Measurements from ENCODE around the gene SSBP3.

The SSBP3 gene

DNA sequence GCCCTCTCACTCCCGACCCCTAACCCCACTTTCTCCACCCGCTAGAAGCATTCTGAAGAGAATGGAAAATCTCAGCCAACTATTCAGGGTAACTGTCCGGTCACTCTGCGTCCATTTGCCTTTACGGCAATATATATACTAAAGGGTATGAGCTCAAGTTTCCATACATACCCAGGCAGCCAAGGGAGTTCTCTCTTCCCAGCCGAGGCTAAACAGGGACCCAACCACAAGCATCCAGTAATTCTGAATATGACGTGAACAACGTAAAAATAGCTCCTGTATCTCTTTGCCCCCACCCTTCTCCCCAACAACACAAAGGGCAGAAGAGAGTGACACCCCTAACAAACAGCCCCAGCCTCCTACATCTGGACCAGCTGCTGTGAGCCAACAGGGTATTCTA is 67.7 kb downstream of the SSBP3 start:
- H3K27me3 ChIP-seq (ENCODE audit: control insufficient read depth, insufficient read depth, low read length) = no peaks in the 10 kb centered on the region
- H3K4me3 ChIP-seq (ENCODE audit: low read depth, low read length) = no peak overlapping the region
- H2AFZ ChIP-seq = no peak overlapping the region
- H3K9me3 ChIP-seq (ENCODE audit: control insufficient read depth, low read length) = no peaks in the 10 kb centered on the region
- TF ChIP-seq, protein P1, sequence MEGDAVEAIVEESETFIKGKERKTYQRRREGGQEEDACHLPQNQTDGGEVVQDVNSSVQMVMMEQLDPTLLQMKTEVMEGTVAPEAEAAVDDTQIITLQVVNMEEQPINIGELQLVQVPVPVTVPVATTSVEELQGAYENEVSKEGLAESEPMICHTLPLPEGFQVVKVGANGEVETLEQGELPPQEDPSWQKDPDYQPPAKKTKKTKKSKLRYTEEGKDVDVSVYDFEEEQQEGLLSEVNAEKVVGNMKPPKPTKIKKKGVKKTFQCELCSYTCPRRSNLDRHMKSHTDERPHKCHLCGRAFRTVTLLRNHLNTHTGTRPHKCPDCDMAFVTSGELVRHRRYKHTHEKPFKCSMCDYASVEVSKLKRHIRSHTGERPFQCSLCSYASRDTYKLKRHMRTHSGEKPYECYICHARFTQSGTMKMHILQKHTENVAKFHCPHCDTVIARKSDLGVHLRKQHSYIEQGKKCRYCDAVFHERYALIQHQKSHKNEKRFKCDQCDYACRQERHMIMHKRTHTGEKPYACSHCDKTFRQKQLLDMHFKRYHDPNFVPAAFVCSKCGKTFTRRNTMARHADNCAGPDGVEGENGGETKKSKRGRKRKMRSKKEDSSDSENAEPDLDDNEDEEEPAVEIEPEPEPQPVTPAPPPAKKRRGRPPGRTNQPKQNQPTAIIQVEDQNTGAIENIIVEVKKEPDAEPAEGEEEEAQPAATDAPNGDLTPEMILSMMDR (IDR thresholded peaks at IDR 0.05) = no peak
- no peak overlapping the region for H3K9ac ChIP-seq
- H3K4me2 ChIP-seq (ENCODE audit: low read length) = no peak overlapping the region
- peaks cover 12% of the 10 kb centered on the region for H3K4me1 ChIP-seq
- H3K36me3 ChIP-seq (ENCODE audit: control insufficient read depth, insufficient read depth, low read length) = no peaks in the 10 kb centered on the region
- H3K79me2 ChIP-seq = peaks cover 6% of the 10 kb centered on the region
- no peak overlapping the region for H3K27ac ChIP-seq

DNA sequence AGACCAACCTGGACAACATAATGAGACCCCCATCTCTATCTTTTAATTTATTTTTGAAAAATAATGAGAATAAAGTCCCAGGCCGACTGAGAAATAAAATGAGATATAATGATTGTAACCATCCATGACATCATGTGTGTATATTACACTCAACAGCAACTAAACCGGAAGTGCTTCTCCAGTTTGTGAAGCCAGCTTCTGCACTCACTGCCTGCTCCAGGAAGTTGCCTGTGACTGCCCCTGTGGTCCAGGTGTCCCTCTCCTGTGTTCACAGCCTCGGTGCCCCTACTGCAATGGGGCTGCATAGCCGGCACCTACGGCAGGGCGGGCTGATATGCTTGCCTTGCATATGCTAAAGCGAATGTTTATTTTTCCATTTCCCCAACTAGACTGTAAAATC is 68.3 kb downstream of the SSBP3 start:
- no peaks in the 10 kb centered on the region for H3K9me3 ChIP-seq (ENCODE audit: control insufficient read depth, low read length)
- TF ChIP-seq, protein P1 (IDR thresholded peaks at IDR 0.05) = no peak
- H3K4me1 ChIP-seq = peaks cover 18% of the 10 kb centered on the region
- H3K79me2 ChIP-seq = peaks cover 5% of the 10 kb centered on the region
- no peaks in the 10 kb centered on the region for H3K36me3 ChIP-seq (ENCODE audit: control insufficient read depth, insufficient read depth, low read length)
- no peak overlapping the region for H3K4me2 ChIP-seq (ENCODE audit: low read length)
- H3K27me3 ChIP-seq (ENCODE audit: control insufficient read depth, insufficient read depth, low read length) = no peaks in the 10 kb centered on the region
- H3K27ac ChIP-seq = no peak overlapping the region
- H3K9ac ChIP-seq = no peak overlapping the region
- H2AFZ ChIP-seq = no peak overlapping the region
- H3K4me3 ChIP-seq (ENCODE audit: low read depth, low read length) = no peak overlapping the region

DNA sequence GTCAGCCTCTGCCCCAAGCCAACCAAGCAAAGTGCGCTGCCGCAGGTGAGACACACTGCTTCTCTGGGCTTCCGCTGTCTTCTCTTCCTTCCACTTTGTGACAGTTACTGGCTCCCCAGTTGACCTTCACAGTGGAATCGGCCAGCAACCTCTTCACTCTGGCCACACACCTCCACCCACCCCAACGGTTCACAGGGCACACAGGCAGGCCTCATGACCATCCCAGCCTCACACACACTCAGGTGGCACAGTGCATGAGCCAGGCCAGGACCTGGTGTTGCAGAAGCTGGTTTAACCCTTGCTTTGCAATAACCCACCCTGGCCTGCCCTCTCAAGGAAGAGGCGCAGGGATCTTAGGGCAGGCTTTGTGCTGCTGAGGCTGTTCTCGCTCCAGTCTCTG is 69.2 kb downstream of the SSBP3 start:
- Histone ChIP-seq H2AFZ (no peak overlapping the region), H3K4me2 (ENCODE audit: low read length) (no peak overlapping the region), H3K9me3 (ENCODE audit: control insufficient read depth, low read length) (no peaks in the 10 kb centered on the region), H3K4me1 (peaks cover 25% of the 10 kb centered on the region), H3K27me3 (ENCODE audit: control insufficient read depth, insufficient read depth, low read length) (no peaks in the 10 kb centered on the region), H3K79me2 (no peaks in the 10 kb centered on the region), H3K27ac (no peak overlapping the region), H3K4me3 (ENCODE audit: low read depth, low read length) (no peak overlapping the region), H3K36me3 (ENCODE audit: control insufficient read depth, insufficient read depth, low read length) (no peaks in the 10 kb centered on the region), H3K9ac (no peak overlapping the region)
- TF ChIP-seq, protein P1 (IDR thresholded peaks at IDR 0.05) = no peak

DNA sequence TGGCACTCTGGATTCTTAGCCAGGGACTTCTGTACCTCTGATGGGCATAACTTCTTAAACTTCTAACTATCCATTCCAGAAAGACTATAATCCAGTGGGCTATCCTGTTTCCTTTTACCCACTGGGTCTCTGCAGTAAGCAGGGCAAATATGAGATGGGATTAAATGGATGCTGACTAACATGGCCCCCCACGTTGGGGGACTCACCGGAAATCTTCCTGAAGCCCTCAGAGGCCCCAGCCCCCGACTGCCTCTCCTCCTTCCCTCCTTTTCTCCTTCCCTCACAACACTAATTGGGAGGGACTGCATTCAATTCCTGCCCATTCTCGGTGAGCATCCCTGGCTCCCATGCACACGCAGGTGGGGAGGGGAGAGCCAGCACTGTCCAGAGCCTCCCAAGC is 70.1 kb downstream of the SSBP3 start:
- H3K9me3 ChIP-seq (ENCODE audit: control insufficient read depth, low read length) = no peaks in the 10 kb centered on the region
- H3K9ac ChIP-seq = no peak overlapping the region
- H3K36me3 ChIP-seq (ENCODE audit: control insufficient read depth, insufficient read depth, low read length) = no peaks in the 10 kb centered on the region
- no peaks in the 10 kb centered on the region for H3K79me2 ChIP-seq
- H3K27ac ChIP-seq = peak overlapping the region; percentile 78
- H3K4me2 ChIP-seq (ENCODE audit: low read length) = no peak overlapping the region
- H3K4me3 ChIP-seq (ENCODE audit: low read depth, low read length) = no peak overlapping the region
- H2AFZ ChIP-seq = no peak overlapping the region
- H3K27me3 ChIP-seq (ENCODE audit: control insufficient read depth, insufficient read depth, low read length) = no peaks in the 10 kb centered on the region
- peaks cover 35% of the 10 kb centered on the region for H3K4me1 ChIP-seq
- TF ChIP-seq, protein P1 (IDR thresholded peaks at IDR 0.05) = no peak

DNA sequence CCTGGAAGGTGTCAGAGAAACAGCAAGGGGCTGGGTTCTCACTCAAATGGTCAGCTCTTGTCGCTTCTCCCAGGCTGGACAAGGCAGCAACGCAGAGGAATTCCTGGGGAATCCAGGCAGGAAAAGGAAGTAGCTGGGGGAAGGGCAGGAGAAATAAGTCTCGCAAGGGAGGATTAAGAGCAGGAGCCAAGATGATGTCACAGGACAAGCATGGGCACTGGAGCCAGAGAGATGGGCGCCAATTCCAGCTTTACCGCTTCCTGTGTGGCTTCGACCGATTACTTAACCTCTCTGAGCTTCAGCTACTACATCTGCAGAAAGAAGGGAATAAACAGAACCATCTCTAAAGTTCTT is 70.5 kb downstream of the SSBP3 start:
- no peaks in the 10 kb centered on the region for H3K36me3 ChIP-seq (ENCODE audit: control insufficient read depth, insufficient read depth, low read length)
- peaks cover 36% of the 10 kb centered on the region for H3K4me1 ChIP-seq
- no peaks in the 10 kb centered on the region for H3K79me2 ChIP-seq
- TF ChIP-seq, protein P1 (IDR thresholded peaks at IDR 0.05) = no peak
- peak overlapping the region; percentile 25 for H2AFZ ChIP-seq
- peak overlapping the region; percentile 78 for H3K27ac ChIP-seq
- no peaks in the 10 kb centered on the region for H3K9me3 ChIP-seq (ENCODE audit: control insufficient read depth, low read length)
- no peak overlapping the region for H3K9ac ChIP-seq
- no peak overlapping the region for H3K4me2 ChIP-seq (ENCODE audit: low read length)
- H3K4me3 ChIP-seq (ENCODE audit: low read depth, low read length) = no peak overlapping the region
- H3K27me3 ChIP-seq (ENCODE audit: control insufficient read depth, insufficient read depth, low read length) = no peaks in the 10 kb centered on the region

All from parathyroid adenoma (tissue), 2 donors.